Progenitor cell of endocrine pancreas (in vitro differentiated cells): Measurements from ENCODE around the gene TTLL1. TPM values are rescaled to one million over a fixed set of nuclear protein-coding genes. Genes with fewer than 3 reads are reported as not detected.

ENCODE experiments used
- DNase-seq: peaks from one replicate; pipeline ENCODE4 v3.0.0; 2021; ENCODE audit warnings: low spot score; ENCODE audit not compliant: unreplicated experiment
- H3K27ac Mint-ChIP-seq: 2 replicates; pipeline ENCODE4 v1.8.0; 2021; ENCODE audit warnings: mild to moderate bottlenecking, moderate library complexity, mixed read lengths
- H3K27me3 Mint-ChIP-seq: 2 replicates; pipeline ENCODE4 v1.8.0; 2021; ENCODE audit warnings: mixed read lengths
- H3K36me3 Mint-ChIP-seq: 2 replicates; pipeline ENCODE4 v1.8.0; 2022; ENCODE audit warnings: mixed read lengths; ENCODE audit not compliant: insufficient read depth
- H3K4me1 Mint-ChIP-seq: 2 replicates; pipeline ENCODE4 v1.8.0; 2021; ENCODE audit warnings: low read depth, mixed read lengths
- H3K4me3 Mint-ChIP-seq: 2 replicates; pipeline ENCODE4 v1.8.0; 2021; ENCODE audit warnings: low read depth, mild to moderate bottlenecking, moderate library complexity, mixed read lengths
- H3K9me3 Mint-ChIP-seq: 2 replicates; pipeline ENCODE4 v1.8.0; 2021; ENCODE audit warnings: low read depth, mixed read lengths
- total RNA-seq: library from RNA; stranded (reverse); gene quantifications from 2 replicates; pipeline ENCODE4 v1.2.1, GENCODE V29; 2021
- TF ChIP-seq, protein P1 (sequence below): fragments of 200-600 bp; sonication (generic); IDR thresholded peaks from one replicate; pipeline ENCODE4 v1.5.0; 2021; ENCODE audit warnings: antibody characterized with exemption, mild to moderate bottlenecking; ENCODE audit not compliant: unreplicated experiment

The TTLL1 gene
- total RNA-seq, 1 donor from 2014 or later = 11.9 TPM

DNA sequence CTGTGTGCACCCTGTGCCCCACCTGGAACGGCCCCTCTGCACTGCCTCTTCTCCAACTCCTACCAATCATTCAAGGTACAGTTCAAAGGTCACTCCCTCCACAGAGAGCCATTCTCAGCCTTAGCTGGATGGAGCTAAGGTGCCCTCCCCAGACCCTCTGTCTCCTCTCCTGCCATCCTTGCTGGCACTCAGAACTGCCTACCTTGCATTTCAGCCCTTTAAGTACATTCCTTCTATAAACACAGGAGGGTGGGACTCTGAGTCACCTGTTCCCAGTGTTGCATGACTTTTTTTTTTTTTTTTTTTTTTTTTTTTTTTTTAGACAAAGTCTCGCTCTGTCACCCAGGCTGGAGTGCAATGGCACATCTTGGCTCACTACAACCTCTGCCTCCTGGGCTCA, 8.6 kb downstream of the TTLL1 start:
- Mint-ChIP-seq H3K4me3 (no peak overlapping the region), H3K4me1 (peaks cover 5% of the 10 kb centered on the region), H3K9me3 (no peaks in the 10 kb centered on the region), H3K27ac (peak overlapping the region; percentile 11), H3K27me3 (no peaks in the 10 kb centered on the region), H3K36me3 (peaks cover 6% of the 10 kb centered on the region)
- no peak for DNase-seq
- TF ChIP-seq, protein P1, sequence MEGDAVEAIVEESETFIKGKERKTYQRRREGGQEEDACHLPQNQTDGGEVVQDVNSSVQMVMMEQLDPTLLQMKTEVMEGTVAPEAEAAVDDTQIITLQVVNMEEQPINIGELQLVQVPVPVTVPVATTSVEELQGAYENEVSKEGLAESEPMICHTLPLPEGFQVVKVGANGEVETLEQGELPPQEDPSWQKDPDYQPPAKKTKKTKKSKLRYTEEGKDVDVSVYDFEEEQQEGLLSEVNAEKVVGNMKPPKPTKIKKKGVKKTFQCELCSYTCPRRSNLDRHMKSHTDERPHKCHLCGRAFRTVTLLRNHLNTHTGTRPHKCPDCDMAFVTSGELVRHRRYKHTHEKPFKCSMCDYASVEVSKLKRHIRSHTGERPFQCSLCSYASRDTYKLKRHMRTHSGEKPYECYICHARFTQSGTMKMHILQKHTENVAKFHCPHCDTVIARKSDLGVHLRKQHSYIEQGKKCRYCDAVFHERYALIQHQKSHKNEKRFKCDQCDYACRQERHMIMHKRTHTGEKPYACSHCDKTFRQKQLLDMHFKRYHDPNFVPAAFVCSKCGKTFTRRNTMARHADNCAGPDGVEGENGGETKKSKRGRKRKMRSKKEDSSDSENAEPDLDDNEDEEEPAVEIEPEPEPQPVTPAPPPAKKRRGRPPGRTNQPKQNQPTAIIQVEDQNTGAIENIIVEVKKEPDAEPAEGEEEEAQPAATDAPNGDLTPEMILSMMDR = no peak

DNA sequence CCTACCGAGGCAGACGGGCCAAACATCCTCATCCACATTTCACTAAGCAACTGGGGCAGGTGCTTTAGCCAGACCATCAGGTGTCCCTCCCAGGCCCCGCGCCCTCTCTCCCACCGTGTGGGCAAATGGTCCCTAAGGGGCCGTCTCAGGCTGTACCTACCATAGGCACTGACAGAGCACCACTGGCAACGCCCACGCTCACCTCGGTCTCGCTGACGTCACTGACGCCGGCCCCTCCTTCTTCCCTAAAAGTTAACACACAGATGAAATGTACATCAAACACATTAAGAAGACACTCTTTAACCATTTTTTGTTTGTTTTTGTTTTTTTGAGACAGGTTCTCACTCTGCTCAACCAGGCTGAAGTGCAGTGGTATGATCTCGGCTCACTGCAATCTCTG, 9.4 kb downstream of the TTLL1 start:
- H3K27me3 Mint-ChIP-seq = peaks cover 4% of the 10 kb centered on the region
- no peaks in the 10 kb centered on the region for H3K9me3 Mint-ChIP-seq
- peaks cover 5% of the 10 kb centered on the region for H3K4me1 Mint-ChIP-seq
- no peak overlapping the region for H3K27ac Mint-ChIP-seq
- no peak overlapping the region for H3K4me3 Mint-ChIP-seq
- H3K36me3 Mint-ChIP-seq = peaks cover 7% of the 10 kb centered on the region
- TF ChIP-seq, protein P1 = no peak
- DNase-seq = no peak

DNA sequence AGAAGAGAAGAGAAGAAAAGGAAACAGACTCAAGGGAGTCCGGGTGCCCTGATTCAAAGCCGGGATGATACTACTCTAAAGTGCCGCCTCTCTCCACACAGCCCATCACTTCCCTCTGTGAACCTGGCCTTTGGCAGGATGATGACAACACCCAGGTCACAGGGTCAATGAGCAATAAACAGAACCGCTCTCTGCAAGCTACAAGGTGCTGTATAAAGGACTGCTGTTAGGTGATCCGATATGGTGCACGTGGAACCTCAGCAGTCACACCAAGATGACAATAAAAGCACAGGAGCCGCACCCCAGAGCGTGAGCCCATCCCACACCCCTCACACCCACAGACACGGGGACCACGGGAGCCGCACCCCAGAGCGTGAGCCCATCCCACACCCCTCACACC, 10.7 kb downstream of the TTLL1 start:
- Mint-ChIP-seq H3K27ac (no peak overlapping the region), H3K27me3 (peaks cover 4% of the 10 kb centered on the region), H3K4me1 (peaks cover 5% of the 10 kb centered on the region), H3K36me3 (peaks cover 9% of the 10 kb centered on the region), H3K4me3 (no peak overlapping the region), H3K9me3 (no peaks in the 10 kb centered on the region)
- TF ChIP-seq, protein P1 = no peak
- DNase-seq = no peak

DNA sequence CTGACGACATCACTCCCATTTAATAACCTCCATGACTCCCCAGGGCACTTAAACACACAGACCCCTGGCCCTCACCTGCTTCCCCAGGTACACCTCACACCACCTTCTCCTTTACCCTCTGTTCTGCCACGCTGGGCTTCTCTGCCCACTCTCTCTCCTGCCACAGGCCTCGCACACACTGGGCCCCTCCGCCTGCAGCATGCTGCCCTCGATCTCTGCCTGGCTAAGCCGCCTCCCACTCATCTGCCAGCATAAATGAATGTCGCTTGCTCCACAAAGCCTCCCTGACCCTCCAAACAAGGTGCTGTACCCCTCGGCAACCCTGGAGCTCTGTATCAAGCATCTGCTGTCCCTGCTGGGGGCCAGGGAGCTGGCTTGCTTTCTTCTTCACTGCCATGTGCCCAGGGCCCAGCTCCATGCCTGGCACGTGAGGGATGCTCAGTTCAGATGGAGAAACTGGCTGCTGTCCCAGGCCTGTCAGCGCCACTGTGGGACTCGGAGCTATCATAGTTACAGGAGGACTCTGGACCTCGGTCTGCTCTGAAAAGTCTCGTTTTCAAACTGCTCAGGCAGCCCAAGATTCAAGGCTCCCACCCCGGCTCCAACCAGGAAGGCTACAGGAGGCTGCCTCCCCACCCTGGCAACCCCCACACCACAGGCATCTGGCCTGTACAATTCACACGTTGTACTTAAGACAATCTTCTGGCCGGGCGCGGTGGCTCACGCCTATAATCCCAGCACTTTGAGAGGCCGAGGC, 11.9 kb downstream of the TTLL1 start:
- Mint-ChIP-seq H3K9me3 (no peaks in the 10 kb centered on the region), H3K27me3 (peaks cover 6% of the 10 kb centered on the region), H3K27ac (no peak overlapping the region), H3K4me3 (no peak overlapping the region), H3K36me3 (peaks cover 9% of the 10 kb centered on the region), H3K4me1 (peaks cover 5% of the 10 kb centered on the region)
- no peak for DNase-seq
- TF ChIP-seq, protein P1 = no peak

DNA sequence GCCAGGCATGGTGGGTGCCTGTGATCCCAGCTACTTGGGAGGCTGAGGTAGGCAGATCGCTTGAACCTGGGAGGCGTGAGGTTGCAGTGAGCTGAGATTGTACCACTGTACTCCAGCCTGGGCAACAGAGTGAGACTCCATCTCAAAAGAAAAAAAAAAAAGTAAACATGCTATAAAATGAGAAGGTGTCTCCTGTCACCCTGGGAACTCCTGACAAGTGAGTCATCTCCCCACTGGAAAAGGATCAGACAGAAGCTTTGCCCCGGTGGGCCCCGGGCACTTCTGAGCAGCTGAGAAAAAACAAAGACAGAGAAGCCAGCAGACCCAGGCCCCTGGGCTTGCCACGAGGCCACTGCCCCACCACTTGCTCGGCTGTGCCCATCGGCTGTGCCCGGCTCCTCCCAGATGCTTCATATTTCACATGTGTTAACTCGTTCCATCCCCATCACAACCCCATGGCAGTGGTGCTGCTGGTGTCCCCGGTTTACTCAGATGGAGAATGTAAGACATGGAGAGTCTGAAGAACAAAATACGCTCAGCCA, 22.3 kb downstream of the TTLL1 start:
- H3K9me3 Mint-ChIP-seq = no peaks in the 10 kb centered on the region
- H3K27ac Mint-ChIP-seq = no peak overlapping the region
- H3K4me3 Mint-ChIP-seq = no peak overlapping the region
- H3K4me1 Mint-ChIP-seq = peaks cover 11% of the 10 kb centered on the region
- H3K36me3 Mint-ChIP-seq = peaks cover 19% of the 10 kb centered on the region
- H3K27me3 Mint-ChIP-seq = peaks cover 23% of the 10 kb centered on the region
- TF ChIP-seq, protein P1 = no peak
- DNase-seq = no peak
